PC-9 (cell line): Measurements from ENCODE around the gene CRTAC1. TPM values are rescaled to one million over a fixed set of nuclear protein-coding genes. Genes with fewer than 3 reads are reported as not detected.

Experiments used
- BruUV-seq: library from RNA; stranded (reverse); fragments of 400-500 nt; replicated peaks from 2 replicates; lab custom pipeline; 2021; lab: Mats Ljungman, UMichigan
- CTCF ChIA-PET: fragments of 300-600 bp; sonication (Branson Sonifier 250); formaldehyde crosslinking; loops from one replicate; lab custom pipeline; 2022; ENCODE audit warnings: antibody characterized with exemption; lab: Charles Lee
- POLR2A ChIA-PET: fragments of 300-600 bp; sonication (Branson Sonifier 250); formaldehyde crosslinking; loops from one replicate; lab custom pipeline; 2022; ENCODE audit warnings: antibody characterized with exemption; ENCODE audit not compliant: unreplicated experiment; lab: Charles Lee
- DNase-seq, 2 experiments: peaks; one replicate each; pipeline versions ENCODE4 v3.0.0 to v3.0.0-alpha.2; 2015 to 2022; ENCODE audit warnings: mixed read lengths in 1 of 2
- H2AFZ ChIP-seq: fragments of 200-600 bp; sonication (generic); 2 replicates; pipeline ENCODE4 v1.8.1; 2017; ENCODE audit warnings: antibody characterized with exemption
- H3F3A ChIP-seq: fragments of 200-600 bp; sonication (generic); 2 replicates; pipeline ENCODE4 v1.8.1; 2017; ENCODE audit warnings: antibody characterized with exemption, mild to moderate bottlenecking, low read depth; ENCODE audit not compliant: insufficient read depth
- H3K27ac ChIP-seq: fragments of 200-600 bp; sonication (generic); 2 replicates; pipeline ENCODE4 v1.6.1; 2016; ENCODE audit warnings: mixed run types
- H3K27me3 ChIP-seq: fragments of 200-600 bp; sonication (generic); 2 replicates; pipeline ENCODE4 v1.6.1; 2016; ENCODE audit warnings: low read depth, mixed run types; ENCODE audit not compliant: insufficient read depth
- H3K36me3 ChIP-seq: fragments of 200-600 bp; sonication (generic); 2 replicates; pipeline ENCODE4 v1.6.1; 2016; ENCODE audit warnings: low read depth, mixed run types
- H3K4me1 ChIP-seq: fragments of 200-600 bp; sonication (generic); replicated peaks from 2 replicates; pipeline ENCODE4 v1.6.1; 2016; ENCODE audit warnings: mixed run types; ENCODE audit not compliant: insufficient read depth
- H3K4me2 ChIP-seq: fragments of 200-600 bp; sonication (generic); 2 replicates; pipeline ENCODE4 v1.6.1; 2017; ENCODE audit warnings: mixed run types
- H3K4me3 ChIP-seq: fragments of 200-600 bp; sonication (generic); 2 replicates; pipeline ENCODE4 v1.6.1; 2016; ENCODE audit warnings: mixed run types
- H3K79me2 ChIP-seq: fragments of 200-600 bp; sonication (generic); 2 replicates; pipeline ENCODE4 v1.6.1; 2017; ENCODE audit warnings: low read depth, mixed run types
- H3K9me2 ChIP-seq: fragments of 200-600 bp; sonication (generic); 2 replicates; pipeline ENCODE4 v1.8.1; 2017; ENCODE audit warnings: mild to moderate bottlenecking; ENCODE audit not compliant: insufficient read depth
- H3K9me3 ChIP-seq: fragments of 200-600 bp; sonication (generic); 2 replicates; pipeline ENCODE4 v1.8.1; 2016; ENCODE audit warnings: low read depth; ENCODE audit not compliant: insufficient read depth
- H4K20me1 ChIP-seq: fragments of 200-600 bp; sonication (generic); 2 replicates; pipeline ENCODE4 v1.8.1; 2017; ENCODE audit not compliant: insufficient read depth
- EZH2 ChIP-seq: fragments of 200-600 bp; sonication (generic); IDR thresholded peaks from 2 replicates; pipeline ENCODE4 v1.8.0; 2017; ENCODE audit warnings: antibody characterized with exemption, low read depth
- intact Hi-C: fragments of 100-400 bp; cut with micrococcal nuclease; formaldehyde crosslinking; loops from one replicate; pipeline ENCODE4 v1.10.0; 2022; ENCODE audit not compliant: unreplicated experiment
- total RNA-seq: library from RNA; stranded (reverse); gene quantifications from 2 replicates; pipeline ENCODE4 v1.2.3, GENCODE V29; 2021
- TF ChIP-seq, protein P1 (sequence below): fragments of 200-600 bp; sonication (generic); conservative IDR thresholded peaks from 2 replicates; pipeline ENCODE4 v1.6.1; 2017; ENCODE audit warnings: mixed run types, antibody characterized with exemption, mild to moderate bottlenecking, moderate library complexity

CRTAC1 gene
- total RNA-seq, 1 experiment from 2014 or later, result not detected

DNA sequence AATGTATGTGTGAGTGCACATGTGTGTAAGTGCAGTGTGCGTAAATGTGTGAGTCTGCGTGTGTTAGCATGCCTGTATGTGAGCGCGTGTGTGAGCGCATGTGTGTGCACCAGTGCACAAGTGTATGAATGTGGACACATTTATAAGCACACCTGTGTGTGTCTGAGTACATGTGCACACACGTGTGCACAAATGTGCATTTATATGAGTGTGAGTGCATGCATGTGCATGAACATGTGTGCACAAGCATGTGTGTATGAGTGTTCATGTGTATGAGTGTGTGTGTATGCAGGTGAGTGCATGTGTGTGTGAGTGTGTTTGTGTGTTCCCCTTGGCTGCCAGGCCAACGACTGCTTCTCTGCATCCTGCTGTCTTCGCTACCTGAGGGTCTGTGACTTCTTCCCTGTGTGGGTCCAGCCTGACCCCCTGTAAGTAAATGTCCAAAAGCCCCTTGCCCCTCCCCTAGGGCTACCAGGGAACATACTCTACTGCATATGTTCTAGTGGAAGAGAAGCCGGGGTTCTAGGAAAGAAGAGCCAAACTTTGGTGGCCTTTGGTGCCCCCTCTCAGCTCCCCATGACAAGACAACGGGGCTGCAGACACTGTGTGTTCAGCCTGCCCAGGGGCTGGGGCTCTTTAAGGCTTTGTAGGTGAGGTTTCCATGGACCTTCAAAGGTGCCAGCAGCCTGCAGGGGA lies 163.7 kb downstream of the CRTAC1 start:
- H3K4me2 ChIP-seq, result no peak overlapping the region
- BruUV-seq, result no TSS peak
- TF ChIP-seq, protein P1, sequence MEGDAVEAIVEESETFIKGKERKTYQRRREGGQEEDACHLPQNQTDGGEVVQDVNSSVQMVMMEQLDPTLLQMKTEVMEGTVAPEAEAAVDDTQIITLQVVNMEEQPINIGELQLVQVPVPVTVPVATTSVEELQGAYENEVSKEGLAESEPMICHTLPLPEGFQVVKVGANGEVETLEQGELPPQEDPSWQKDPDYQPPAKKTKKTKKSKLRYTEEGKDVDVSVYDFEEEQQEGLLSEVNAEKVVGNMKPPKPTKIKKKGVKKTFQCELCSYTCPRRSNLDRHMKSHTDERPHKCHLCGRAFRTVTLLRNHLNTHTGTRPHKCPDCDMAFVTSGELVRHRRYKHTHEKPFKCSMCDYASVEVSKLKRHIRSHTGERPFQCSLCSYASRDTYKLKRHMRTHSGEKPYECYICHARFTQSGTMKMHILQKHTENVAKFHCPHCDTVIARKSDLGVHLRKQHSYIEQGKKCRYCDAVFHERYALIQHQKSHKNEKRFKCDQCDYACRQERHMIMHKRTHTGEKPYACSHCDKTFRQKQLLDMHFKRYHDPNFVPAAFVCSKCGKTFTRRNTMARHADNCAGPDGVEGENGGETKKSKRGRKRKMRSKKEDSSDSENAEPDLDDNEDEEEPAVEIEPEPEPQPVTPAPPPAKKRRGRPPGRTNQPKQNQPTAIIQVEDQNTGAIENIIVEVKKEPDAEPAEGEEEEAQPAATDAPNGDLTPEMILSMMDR, result no peak
- TF ChIP-seq EZH2, result no peak
- H3K79me2 ChIP-seq, result no peaks in the 10 kb centered on the region
- H3K27ac ChIP-seq, result no peak overlapping the region
- H3K9me2 ChIP-seq, result no peaks in the 10 kb centered on the region
- ChIA-PET CTCF (no interaction called here), POLR2A (no interaction called here)
- no peaks in the 10 kb centered on the region for H3K36me3 ChIP-seq
- intact Hi-C loops, result no loop called here
- no peak overlapping the region for H2AFZ ChIP-seq
- H4K20me1 ChIP-seq, result no peaks in the 10 kb centered on the region
- peaks cover 15% of the 10 kb centered on the region for H3F3A ChIP-seq
- H3K4me1 ChIP-seq, result peaks cover 28% of the 10 kb centered on the region
- no peaks in the 10 kb centered on the region for H3K27me3 ChIP-seq
- H3K9me3 ChIP-seq, result no peaks in the 10 kb centered on the region
- DNase-seq, result no peak
- no peak overlapping the region for H3K4me3 ChIP-seq

DNA sequence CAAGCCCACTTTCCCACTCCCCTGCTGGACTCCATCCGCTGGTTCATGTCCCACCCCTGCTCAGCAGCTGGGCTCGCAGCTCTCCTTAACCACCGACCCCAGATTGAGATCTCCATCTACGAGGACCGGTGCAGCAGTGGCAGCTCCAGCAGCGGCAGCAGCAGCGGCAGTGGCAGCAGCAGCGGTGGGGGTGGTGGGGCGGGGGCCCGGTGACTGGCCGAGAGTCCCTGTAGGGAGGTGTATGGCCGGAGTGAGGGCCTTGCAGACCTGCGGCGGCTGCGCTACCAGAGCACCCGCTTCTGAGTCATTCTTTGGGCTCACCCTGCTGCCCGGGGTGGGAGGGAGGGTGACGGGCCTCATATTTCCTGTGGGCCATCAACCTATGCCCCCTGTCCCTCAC lies 164.9 kb downstream of the CRTAC1 start:
- CTCF ChIA-PET, result no interaction called here

DNA sequence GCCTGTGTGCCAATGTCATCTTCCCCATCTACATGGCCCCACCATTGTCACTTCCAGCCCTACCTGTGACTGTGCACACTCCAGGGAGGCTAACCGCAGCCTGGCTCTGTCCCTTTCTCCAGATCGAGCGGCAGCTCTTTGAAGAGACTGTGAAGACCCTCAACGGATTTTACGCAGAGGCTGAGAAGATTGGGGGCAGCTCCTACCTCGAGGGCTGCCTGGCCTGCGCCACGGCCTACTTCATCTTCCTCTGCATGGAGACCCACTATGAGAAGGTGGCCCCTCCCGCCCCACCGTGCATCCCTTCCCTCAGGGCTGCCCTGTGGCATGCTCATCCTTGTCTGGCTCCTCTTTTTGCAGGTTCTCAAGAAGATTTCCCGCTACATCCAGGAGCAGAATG lies 166.6 kb downstream of the CRTAC1 start:
- H3F3A ChIP-seq, result peaks cover 29% of the 10 kb centered on the region
- no peak for TF ChIP-seq EZH2
- H2AFZ ChIP-seq, result no peak overlapping the region
- H3K4me3 ChIP-seq, result no peak overlapping the region
- no peak overlapping the region for H3K27ac ChIP-seq
- no peaks in the 10 kb centered on the region for H3K9me2 ChIP-seq
- no peak overlapping the region for H3K4me2 ChIP-seq
- no peaks in the 10 kb centered on the region for H3K36me3 ChIP-seq
- BruUV-seq, result no TSS peak
- DNase-seq, result no peak
- intact Hi-C loops, result no loop called here
- H3K4me1 ChIP-seq, result peaks cover 42% of the 10 kb centered on the region
- ChIA-PET CTCF (no interaction called here), POLR2A (no interaction called here)
- no peaks in the 10 kb centered on the region for H3K9me3 ChIP-seq
- 0 out of 2 replicates have a peak, but pooled peaks cover 3% of the 10 kb centered on the region for H3K79me2 ChIP-seq
- no peaks in the 10 kb centered on the region for H4K20me1 ChIP-seq
- no peaks in the 10 kb centered on the region for H3K27me3 ChIP-seq

More for the DNA sequence above, 164.9 kb downstream of the CRTAC1 start:
- H3K4me3 ChIP-seq, result no peak overlapping the region
- no peaks in the 10 kb centered on the region for H3K9me3 ChIP-seq
- H3K27me3 ChIP-seq, result no peaks in the 10 kb centered on the region
- H2AFZ ChIP-seq, result no peak overlapping the region
- no peak overlapping the region for H3K4me2 ChIP-seq
- no peaks in the 10 kb centered on the region for H3K36me3 ChIP-seq
- no peaks in the 10 kb centered on the region for H4K20me1 ChIP-seq
- POLR2A ChIA-PET, result no interaction called here
- peaks cover 27% of the 10 kb centered on the region for H3F3A ChIP-seq
- intact Hi-C loops, result no loop called here
- no peak for DNase-seq
- TF ChIP-seq, protein P1, result no peak
- no peak overlapping the region for H3K27ac ChIP-seq
- no TSS peak for BruUV-seq
- no peaks in the 10 kb centered on the region for H3K79me2 ChIP-seq
- peaks cover 40% of the 10 kb centered on the region for H3K4me1 ChIP-seq
- H3K9me2 ChIP-seq, result no peaks in the 10 kb centered on the region
